Measurements from ENCODE around the gene ANKFN1. TPM values are rescaled to one million over a fixed set of nuclear protein-coding genes. Genes with fewer than 3 reads are reported as not detected.
A peak's percentile ranks its signal among the peaks of the same experiment; 100 is the strongest.

Gene ANKFN1
- total RNA-seq, 6 experiments from 2014 or later: 0.07 to 0.81 (median 0.45) TPM

DNA sequence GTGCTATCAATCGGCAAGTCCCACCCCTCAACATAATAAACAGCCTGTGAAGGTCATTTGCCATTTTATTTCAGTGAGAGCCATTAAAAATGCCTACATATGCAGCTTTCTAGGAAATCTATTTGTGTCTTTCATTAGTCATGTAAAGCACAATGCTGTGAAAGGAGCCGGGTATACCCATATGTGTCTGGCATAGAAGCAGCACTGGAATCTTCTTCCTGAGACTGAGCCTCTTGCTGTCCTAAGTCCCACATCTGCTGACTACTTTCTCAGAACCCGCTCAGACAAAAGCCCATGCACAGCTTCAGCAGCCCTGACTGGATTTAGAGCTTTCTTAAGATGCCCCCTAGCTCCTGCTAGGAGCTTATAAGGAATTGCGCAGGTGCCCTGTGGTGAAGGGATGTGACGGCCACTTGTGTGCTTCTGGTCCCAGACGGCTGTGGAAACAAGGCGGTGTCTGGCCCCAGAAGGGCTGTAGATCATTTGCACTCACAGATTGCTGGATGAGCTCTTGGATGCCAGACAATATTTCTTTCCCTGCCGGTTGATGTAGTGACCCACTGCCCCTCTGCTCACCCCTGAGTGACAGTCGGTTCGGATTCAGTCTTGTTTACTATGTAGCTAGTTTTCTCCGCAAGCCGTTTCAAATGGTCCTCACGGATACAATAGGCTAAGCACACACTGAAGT is 172.2 kb downstream of the ANKFN1 start:
- H3K27ac Mint-ChIP-seq: no peak overlapping the region
- no peaks in the 10 kb centered on the region for H3K36me3 Mint-ChIP-seq (ENCODE audit: low read depth)
- peaks cover 9% of the 10 kb centered on the region for H3K4me1 Mint-ChIP-seq (ENCODE audit: low read depth)
- DNase-seq: peak; percentile 8
- H3K27me3 Mint-ChIP-seq (ENCODE audit: insufficient read depth): peaks cover 5% of the 10 kb centered on the region; the same call in 1 of the 2 replicates
- TF ChIP-seq, protein P1, sequence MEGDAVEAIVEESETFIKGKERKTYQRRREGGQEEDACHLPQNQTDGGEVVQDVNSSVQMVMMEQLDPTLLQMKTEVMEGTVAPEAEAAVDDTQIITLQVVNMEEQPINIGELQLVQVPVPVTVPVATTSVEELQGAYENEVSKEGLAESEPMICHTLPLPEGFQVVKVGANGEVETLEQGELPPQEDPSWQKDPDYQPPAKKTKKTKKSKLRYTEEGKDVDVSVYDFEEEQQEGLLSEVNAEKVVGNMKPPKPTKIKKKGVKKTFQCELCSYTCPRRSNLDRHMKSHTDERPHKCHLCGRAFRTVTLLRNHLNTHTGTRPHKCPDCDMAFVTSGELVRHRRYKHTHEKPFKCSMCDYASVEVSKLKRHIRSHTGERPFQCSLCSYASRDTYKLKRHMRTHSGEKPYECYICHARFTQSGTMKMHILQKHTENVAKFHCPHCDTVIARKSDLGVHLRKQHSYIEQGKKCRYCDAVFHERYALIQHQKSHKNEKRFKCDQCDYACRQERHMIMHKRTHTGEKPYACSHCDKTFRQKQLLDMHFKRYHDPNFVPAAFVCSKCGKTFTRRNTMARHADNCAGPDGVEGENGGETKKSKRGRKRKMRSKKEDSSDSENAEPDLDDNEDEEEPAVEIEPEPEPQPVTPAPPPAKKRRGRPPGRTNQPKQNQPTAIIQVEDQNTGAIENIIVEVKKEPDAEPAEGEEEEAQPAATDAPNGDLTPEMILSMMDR (IDR thresholded peaks at IDR 0.05): no peak
- no peaks in the 10 kb centered on the region for H3K9me3 Mint-ChIP-seq
- no peak overlapping the region for H3K4me3 Mint-ChIP-seq

DNA sequence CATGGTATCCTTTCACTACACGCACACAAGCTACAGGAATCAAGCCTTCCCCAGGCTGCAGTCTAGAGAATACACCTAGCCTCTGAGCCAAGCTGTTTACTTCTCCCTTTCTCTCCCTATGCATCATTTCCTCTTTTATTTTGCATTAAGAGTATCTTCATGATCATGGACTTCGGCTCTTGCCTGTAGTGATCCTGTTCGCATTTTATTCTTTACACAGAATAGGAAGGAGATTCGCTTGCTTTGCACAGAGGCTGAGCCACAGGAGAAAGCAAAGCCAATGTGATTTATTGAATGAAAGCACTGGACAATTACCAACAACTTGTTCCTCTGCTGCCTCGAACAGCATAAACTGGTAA is 172.7 kb downstream of the ANKFN1 start:
- Mint-ChIP-seq H3K9me3 (no peaks in the 10 kb centered on the region), H3K4me3 (no peak overlapping the region), H3K4me1 (ENCODE audit: low read depth) (peaks cover 4% of the 10 kb centered on the region; the same call in 1 of the 2 replicates), H3K27ac (no peak overlapping the region), H3K36me3 (ENCODE audit: low read depth) (no peaks in the 10 kb centered on the region), H3K27me3 (ENCODE audit: insufficient read depth) (peaks cover 5% of the 10 kb centered on the region; the same call in 1 of the 2 replicates)
- DNase-seq: no peak
- TF ChIP-seq, protein P1 (IDR thresholded peaks at IDR 0.05): no peak

DNA sequence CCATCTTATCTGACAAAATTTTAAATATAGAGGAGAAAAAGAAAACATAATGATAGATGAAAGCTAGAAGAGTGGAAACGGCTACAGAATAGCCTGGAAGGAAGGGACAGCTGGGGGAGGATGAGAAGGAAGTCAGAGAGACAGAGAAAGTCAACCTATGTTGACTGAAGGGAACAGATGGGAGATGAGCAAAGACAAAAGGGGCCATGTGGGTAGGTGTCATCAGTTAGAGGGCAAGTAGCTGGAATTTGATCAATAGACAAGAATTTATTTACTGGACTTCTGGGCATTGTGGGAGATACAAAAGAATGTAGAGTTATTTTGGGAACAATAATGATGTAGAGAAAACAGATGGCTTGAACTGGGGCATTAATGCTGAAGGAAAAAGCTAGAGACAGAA is 194.4 kb downstream of the ANKFN1 start:
- Mint-ChIP-seq H3K4me3 (no peak overlapping the region), H3K9me3 (no peaks in the 10 kb centered on the region; the same call in 1 of the 2 replicates), H3K27me3 (ENCODE audit: insufficient read depth) (peaks cover 2% of the 10 kb centered on the region), H3K4me1 (ENCODE audit: low read depth) (peaks cover 21% of the 10 kb centered on the region; the same call in 1 of the 2 replicates), H3K36me3 (ENCODE audit: low read depth) (no peaks in the 10 kb centered on the region), H3K27ac (no peak overlapping the region)
- DNase-seq: no peak
- TF ChIP-seq, protein P1 (IDR thresholded peaks at IDR 0.05): no peak

DNA sequence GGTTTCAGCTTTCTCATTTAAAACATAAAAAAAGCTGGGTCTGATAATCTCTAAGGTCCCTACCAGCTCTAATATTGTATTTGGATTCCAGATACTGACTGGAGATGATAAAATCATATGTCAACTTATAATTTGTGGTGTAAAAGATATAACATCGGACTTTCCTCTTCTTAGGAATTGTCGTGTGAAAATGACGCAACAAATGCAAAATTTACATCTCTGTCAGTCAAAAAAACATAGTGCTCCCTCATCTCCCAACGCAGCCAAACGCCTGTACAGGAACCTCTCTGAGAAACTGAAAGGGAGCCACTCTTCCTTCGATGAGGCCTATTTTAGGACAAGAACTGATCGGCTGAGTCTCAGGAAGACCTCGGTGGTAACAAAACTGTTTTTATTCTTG is 197.3 kb downstream of the ANKFN1 start:
- Mint-ChIP-seq H3K27ac (no peak overlapping the region), H3K4me3 (peak overlapping the region; percentile 39; the same call in 1 of the 2 replicates), H3K4me1 (ENCODE audit: low read depth) (peaks cover 21% of the 10 kb centered on the region; the same call in 1 of the 2 replicates), H3K9me3 (no peaks in the 10 kb centered on the region; the same call in 1 of the 2 replicates), H3K36me3 (ENCODE audit: low read depth) (no peaks in the 10 kb centered on the region), H3K27me3 (ENCODE audit: insufficient read depth) (peaks cover 3% of the 10 kb centered on the region)
- DNase-seq: no peak
- TF ChIP-seq, protein P1 (IDR thresholded peaks at IDR 0.05): no peak

DNA sequence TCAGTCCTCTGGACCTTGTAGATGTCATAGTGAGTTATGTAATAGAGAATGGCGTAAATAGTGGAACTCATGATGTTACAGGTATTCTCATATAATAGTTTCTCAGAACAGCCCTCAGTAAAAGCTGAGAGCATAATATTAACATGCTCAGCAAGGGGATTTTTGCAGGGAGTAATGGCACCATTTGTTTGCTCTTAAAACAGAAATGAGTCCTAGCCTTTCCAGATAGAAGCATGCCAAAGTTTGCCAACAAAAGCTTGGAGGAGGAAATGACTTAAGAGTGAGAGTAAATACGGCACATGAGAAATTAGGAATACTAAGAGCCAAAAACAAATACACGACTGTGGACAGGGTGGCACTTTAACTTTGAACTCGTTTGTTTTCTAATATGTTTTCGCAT is 198.4 kb downstream of the ANKFN1 start:
- DNase-seq: no peak
- Mint-ChIP-seq H3K27ac (no peak overlapping the region), H3K27me3 (ENCODE audit: insufficient read depth) (peaks cover 5% of the 10 kb centered on the region), H3K4me1 (ENCODE audit: low read depth) (peaks cover 21% of the 10 kb centered on the region; the same call in 1 of the 2 replicates), H3K9me3 (no peaks in the 10 kb centered on the region), H3K4me3 (no peak overlapping the region), H3K36me3 (ENCODE audit: low read depth) (no peaks in the 10 kb centered on the region)
- TF ChIP-seq, protein P1 (IDR thresholded peaks at IDR 0.05): no peak

Measured in HFFc6 (cell line).